ENCODE measurements around the gene ACTL8. TPM values are rescaled to one million over a fixed set of nuclear protein-coding genes. Genes with fewer than 3 reads are reported as not detected.

The ACTL8 gene, protein sequence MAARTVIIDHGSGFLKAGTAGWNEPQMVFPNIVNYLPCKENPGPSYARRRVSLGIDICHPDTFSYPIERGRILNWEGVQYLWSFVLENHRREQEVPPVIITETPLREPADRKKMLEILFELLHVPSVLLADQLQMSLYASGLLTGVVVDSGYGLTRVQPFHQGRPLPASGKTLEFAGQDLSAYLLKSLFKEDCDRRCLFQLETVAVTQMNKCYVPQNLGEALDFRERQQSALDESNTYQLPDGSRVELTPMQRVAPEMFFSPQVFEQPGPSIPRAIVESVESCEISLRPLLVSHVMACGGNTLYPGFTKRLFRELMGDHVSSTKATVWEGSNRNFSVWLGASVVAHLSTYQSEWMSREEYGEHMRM
- not detected for total RNA-seq
- not detected for polyA plus RNA-seq

DNA sequence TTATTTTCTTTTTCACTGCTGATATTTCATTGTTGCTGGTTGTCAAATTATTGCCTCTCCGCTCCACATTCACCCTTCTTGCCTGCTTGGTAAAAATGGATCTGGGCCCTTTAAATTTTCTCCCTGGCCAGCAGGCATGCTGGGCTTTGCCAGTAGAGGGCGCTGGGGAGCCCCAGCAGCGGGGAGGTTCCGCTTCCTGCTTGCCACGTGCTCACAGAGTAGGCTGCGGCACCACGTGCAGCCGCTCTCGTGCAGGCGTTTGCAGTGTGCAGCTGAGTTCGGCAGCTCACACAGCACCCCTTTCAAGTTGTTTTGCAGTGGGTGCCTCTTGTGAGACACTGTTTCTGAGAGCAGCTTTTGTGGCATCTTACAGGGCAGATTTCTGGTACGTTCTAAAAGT is at the start of gene ACTL8:
ACTL8 (plus strand) TSS at position 214 of the 400 bp plus-strand sequence. CDS start 67,676 bp downstream, outside the sequence.
- Histone ChIP-seq H3K9me3 (no peaks in the 10 kb centered on the region), H3K27me3 (no peaks in the 10 kb centered on the region), H3K36me3 (no peaks in the 10 kb centered on the region), H3K4me3 (no peak within 1 kb of the TSS), H3K4me1 (no peaks in the 10 kb centered on the region), H3K27ac (no peak within 1 kb of the TSS)
- TF ChIP-seq, protein P1, sequence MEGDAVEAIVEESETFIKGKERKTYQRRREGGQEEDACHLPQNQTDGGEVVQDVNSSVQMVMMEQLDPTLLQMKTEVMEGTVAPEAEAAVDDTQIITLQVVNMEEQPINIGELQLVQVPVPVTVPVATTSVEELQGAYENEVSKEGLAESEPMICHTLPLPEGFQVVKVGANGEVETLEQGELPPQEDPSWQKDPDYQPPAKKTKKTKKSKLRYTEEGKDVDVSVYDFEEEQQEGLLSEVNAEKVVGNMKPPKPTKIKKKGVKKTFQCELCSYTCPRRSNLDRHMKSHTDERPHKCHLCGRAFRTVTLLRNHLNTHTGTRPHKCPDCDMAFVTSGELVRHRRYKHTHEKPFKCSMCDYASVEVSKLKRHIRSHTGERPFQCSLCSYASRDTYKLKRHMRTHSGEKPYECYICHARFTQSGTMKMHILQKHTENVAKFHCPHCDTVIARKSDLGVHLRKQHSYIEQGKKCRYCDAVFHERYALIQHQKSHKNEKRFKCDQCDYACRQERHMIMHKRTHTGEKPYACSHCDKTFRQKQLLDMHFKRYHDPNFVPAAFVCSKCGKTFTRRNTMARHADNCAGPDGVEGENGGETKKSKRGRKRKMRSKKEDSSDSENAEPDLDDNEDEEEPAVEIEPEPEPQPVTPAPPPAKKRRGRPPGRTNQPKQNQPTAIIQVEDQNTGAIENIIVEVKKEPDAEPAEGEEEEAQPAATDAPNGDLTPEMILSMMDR (IDR thresholded peaks at IDR 0.05): no peak
- WGBS, 2 donors: 45 to 51% methylated on average over 12 of the region's 12 CpGs
- no peak for ATAC-seq
- FAIRE-seq: no peak
- no peak for DNase-seq
- intact Hi-C loops (cut with DNase I): no loop called here

DNA sequence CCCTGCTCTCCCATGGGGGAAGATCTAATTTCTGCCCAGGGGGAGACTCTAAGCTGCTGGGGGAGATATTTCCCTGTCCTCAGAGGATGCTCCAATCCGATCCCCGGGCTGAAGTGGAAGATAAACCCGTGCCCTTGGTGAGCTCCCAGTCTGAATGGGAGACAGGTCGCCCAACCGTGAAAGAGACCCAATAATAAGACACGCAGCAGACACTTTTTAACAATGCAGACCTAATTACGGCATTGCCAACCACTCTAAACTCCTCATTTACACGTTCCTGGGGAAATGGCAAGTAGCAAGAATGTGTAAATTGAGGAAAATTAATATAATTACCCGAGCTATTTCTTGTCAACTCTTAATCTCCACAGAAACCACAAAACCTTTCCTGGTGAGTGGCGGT is 48.7 kb upstream of the ACTL8 start:
- FAIRE-seq: no peak
- intact Hi-C loops (cut with DNase I): no loop called here

DNA sequence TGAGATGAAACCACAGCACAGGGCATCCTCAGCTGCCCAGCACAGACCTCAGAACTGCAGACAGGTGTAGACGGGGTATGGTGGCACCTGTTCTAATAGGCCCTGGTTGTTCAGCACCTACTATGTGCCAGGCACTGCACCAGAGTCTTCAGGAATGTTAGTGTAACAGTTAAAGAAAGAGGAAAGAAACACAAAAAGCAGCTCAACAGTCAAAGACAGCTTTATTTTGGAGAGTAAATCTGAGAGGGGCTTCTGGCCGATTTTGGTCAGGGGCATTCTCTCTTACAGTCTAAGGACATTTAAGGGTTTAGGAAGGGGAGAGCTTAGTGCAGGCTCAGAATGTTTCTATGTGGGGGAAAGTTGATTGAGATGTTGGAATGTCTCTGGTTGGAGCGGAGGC is 45.2 kb upstream of the ACTL8 start:
- intact Hi-C loops (cut with DNase I): no loop called here
- Histone ChIP-seq H3K4me3 (no peak overlapping the region), H3K4me1 (no peaks in the 10 kb centered on the region), H3K36me3 (no peaks in the 10 kb centered on the region), H3K27me3 (no peaks in the 10 kb centered on the region), H3K9me3 (no peaks in the 10 kb centered on the region), H3K27ac (no peak overlapping the region)
- WGBS, 2 donors: 72 to 80% methylated on average over 3 of the region's 3 CpGs
- no peak for DNase-seq
- ATAC-seq: no peak
- no peak for FAIRE-seq
- TF ChIP-seq, protein P1 (IDR thresholded peaks at IDR 0.05): no peak

More for the DNA sequence above, 48.7 kb upstream of the ACTL8 start:
- Histone ChIP-seq H3K4me3 (no peak overlapping the region), H3K4me1 (no peaks in the 10 kb centered on the region), H3K27ac (no peak overlapping the region), H3K9me3 (no peaks in the 10 kb centered on the region), H3K27me3 (no peaks in the 10 kb centered on the region), H3K36me3 (no peaks in the 10 kb centered on the region)
- no peak for ATAC-seq
- TF ChIP-seq, protein P1 (IDR thresholded peaks at IDR 0.05): no peak
- DNase-seq: no peak
- WGBS, 2 donors: 64 to 78% methylated on average over 10 of the region's 10 CpGs

DNA sequence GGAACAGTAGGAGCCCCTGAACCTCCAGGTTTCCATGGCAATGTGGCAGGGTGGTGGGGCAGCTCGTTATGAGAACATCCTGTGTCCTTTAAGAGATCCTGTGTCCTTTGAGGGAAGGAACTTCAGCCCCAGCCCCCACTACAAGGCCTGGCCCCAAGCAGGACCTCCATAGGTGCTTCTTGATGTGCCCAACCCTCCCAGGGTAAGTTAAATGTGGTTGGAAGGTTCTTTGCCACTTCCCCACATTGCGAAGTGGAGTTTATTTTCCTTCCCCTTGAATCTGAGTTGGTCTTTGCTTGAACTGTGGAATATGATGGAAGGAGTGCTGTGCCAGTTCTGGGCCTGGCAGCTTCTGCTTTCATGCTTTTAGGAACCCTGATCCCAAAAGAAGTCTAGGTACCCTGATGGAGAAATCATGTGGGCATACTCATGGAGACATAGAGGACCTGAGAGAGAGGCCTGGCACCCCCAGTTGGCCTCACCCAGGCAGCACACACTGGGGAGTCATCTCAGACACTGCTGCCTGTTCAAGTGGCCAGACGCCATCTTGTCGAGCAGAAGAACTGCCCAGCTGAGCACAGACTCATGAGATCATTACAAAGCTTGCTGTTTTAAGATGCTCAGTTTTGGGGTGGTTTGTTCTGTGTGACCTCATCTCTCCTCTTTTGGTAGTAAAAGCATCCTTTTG is 44.1 kb upstream of the ACTL8 start:
- H3K27ac ChIP-seq: no peak overlapping the region
- no peak overlapping the region for H3K4me3 ChIP-seq
- no peaks in the 10 kb centered on the region for H3K9me3 ChIP-seq
- FAIRE-seq: no peak
- intact Hi-C loops (cut with DNase I): no loop called here
- no peaks in the 10 kb centered on the region for H3K27me3 ChIP-seq
- DNase-seq: no peak
- H3K36me3 ChIP-seq: no peaks in the 10 kb centered on the region
- TF ChIP-seq, protein P1 (IDR thresholded peaks at IDR 0.05): no peak
- H3K4me1 ChIP-seq: no peaks in the 10 kb centered on the region
- ATAC-seq: no peak
- WGBS, 2 donors: 82 to 86% methylated on average over 4 of the region's 4 CpGs

DNA sequence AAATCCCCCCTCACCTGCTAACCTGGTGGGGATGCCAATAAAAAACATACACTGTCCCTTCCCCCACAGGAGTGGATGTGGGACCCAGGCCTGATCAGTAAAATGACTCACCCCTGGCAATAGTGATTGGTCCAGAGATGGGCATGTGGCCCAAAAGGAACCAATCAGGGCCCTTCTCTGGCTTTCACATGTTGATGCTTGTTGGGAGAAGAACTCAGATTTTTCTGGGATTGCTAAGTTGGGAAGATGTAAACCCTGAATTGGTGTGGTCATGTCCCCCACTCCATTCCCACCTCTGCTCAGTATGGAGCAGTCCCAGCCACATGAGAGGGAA is 43.6 kb upstream of the ACTL8 start:
- no peaks in the 10 kb centered on the region for H3K9me3 ChIP-seq
- no peak overlapping the region for H3K4me3 ChIP-seq
- FAIRE-seq (no peak), ATAC-seq (no peak), DNase-seq (no peak)
- intact Hi-C loops (cut with DNase I): no loop called here
- no peaks in the 10 kb centered on the region for H3K27me3 ChIP-seq
- H3K36me3 ChIP-seq: no peaks in the 10 kb centered on the region
- H3K4me1 ChIP-seq: no peaks in the 10 kb centered on the region
- no peak overlapping the region for H3K27ac ChIP-seq
- TF ChIP-seq, protein P1 (IDR thresholded peaks at IDR 0.05): no peak
